DOHH2 (cell line): Measurements from ENCODE around the gene DSC3.

Experiments used
- EZH2phosphoT487 ChIP-seq: fragments of 200-600 bp; sonication (generic); IDR thresholded peaks from 2 replicates; pipeline ENCODE4 v1.6.1; 2017; ENCODE audit warnings: borderline replicate concordance, mild to moderate bottlenecking, antibody characterized with exemption, low read length, moderate library complexity, mixed read lengths
- TF ChIP-seq, protein P1 (sequence below): fragments of 200-600 bp; sonication (generic); IDR thresholded peaks from one replicate; pipeline ENCODE4 v1.5.1; 2014; ENCODE audit warnings: antibody characterized with exemption, mild to moderate bottlenecking, low read depth, low read length; ENCODE audit not compliant: poor library complexity, severe bottlenecking

DNA sequence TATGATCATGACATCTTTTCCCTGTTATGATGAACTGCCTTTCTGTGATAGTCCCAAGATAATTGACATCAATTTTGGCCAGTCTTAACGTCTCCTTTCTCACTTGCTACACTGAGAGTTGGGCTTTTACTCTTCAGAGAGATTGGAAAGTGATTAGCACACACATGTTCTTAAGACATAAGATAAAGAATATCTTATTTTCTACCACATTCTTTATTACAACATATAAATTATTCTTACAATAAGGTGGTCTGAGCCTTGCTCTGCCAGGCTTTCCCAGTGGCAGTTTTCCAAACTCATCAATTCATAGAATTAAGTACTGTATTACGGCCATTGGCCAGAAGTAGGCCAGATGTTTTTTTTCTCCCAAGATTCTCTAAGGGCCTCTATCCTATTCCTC lies 5.7 kb upstream of the DSC3 start:
- TF ChIP-seq, protein P1, sequence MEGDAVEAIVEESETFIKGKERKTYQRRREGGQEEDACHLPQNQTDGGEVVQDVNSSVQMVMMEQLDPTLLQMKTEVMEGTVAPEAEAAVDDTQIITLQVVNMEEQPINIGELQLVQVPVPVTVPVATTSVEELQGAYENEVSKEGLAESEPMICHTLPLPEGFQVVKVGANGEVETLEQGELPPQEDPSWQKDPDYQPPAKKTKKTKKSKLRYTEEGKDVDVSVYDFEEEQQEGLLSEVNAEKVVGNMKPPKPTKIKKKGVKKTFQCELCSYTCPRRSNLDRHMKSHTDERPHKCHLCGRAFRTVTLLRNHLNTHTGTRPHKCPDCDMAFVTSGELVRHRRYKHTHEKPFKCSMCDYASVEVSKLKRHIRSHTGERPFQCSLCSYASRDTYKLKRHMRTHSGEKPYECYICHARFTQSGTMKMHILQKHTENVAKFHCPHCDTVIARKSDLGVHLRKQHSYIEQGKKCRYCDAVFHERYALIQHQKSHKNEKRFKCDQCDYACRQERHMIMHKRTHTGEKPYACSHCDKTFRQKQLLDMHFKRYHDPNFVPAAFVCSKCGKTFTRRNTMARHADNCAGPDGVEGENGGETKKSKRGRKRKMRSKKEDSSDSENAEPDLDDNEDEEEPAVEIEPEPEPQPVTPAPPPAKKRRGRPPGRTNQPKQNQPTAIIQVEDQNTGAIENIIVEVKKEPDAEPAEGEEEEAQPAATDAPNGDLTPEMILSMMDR: no peak
- TF ChIP-seq EZH2phosphoT487: no peak
